IMR-90 (cell line): Measurements from ENCODE around the gene PRODH2. TPM values are rescaled to one million over a fixed set of nuclear protein-coding genes. Genes with fewer than 3 reads are reported as not detected.

ENCODE experiments used
- ATAC-seq: fragments of 200-7000 bp; cut with Tn5 transposase; 2 replicates; pipeline ENCODE4 v1.9.1; 2020; ENCODE audit warnings: low read depth, mild to moderate bottlenecking, moderate library complexity
- BruUV-seq: library from RNA; stranded (reverse); fragments of 400-500 nt; replicated peaks from 2 replicates; lab custom pipeline; 2021; lab: Mats Ljungman, UMichigan
- CTCF ChIA-PET: fragments of 300-600 bp; formaldehyde crosslinking; extraction: SDS; loops from one replicate; lab custom pipeline; 2021; ENCODE audit warnings: antibody characterized with exemption; lab: Yijun Ruan, JAX
- POLR2A ChIA-PET: fragments of 300-600 bp; sonication (Branson Sonifier 250); formaldehyde crosslinking; loops from one replicate; lab custom pipeline; 2022; ENCODE audit warnings: antibody characterized with exemption; ENCODE audit not compliant: unreplicated experiment; lab: Charles Lee
- DNase-seq: peaks from one replicate; pipeline ENCODE4 v3.0.0; 2013
- H2AFZ ChIP-seq: replicated peaks from 2 replicates; pipeline ENCODE3; 2013; ENCODE audit warnings: low read length, mild to moderate bottlenecking; ENCODE audit not compliant: poor library complexity
- H2AK5ac ChIP-seq: 2 replicates; pipeline ENCODE4 v1.6.1; 2013; ENCODE audit warnings: low read depth, low read length, inconsistent platforms
- H2AK9ac ChIP-seq: replicated peaks from 2 replicates; pipeline ENCODE3; 2013; ENCODE audit warnings: mild to moderate bottlenecking, low read depth, low read length, moderate library complexity; ENCODE audit not compliant: poor library complexity
- H2BK120ac ChIP-seq: 2 replicates; pipeline ENCODE4 v1.6.1; 2013; ENCODE audit warnings: low read depth, low read length, inconsistent platforms
- H2BK15ac ChIP-seq: 3 replicates; pipeline ENCODE4 v1.6.1; 2013; ENCODE audit warnings: low read depth, low read length, inconsistent platforms
- H2BK20ac ChIP-seq: 2 replicates; pipeline ENCODE4 v1.6.1; 2013; ENCODE audit warnings: low read depth, mild to moderate bottlenecking, inconsistent platforms, low read length, moderate library complexity
- H2BK5ac ChIP-seq: 2 replicates; pipeline ENCODE4 v1.6.1; 2013; ENCODE audit warnings: mild to moderate bottlenecking, low read depth, low read length, inconsistent platforms; ENCODE audit not compliant: poor library complexity, severe bottlenecking
- H3K14ac ChIP-seq: replicated peaks from 2 replicates; pipeline ENCODE4 v1.6.1; 2013; ENCODE audit warnings: low read depth, low read length, inconsistent platforms
- H3K18ac ChIP-seq: 2 replicates; pipeline ENCODE4 v1.6.1; 2013; ENCODE audit warnings: low read depth, low read length, control low read depth
- H3K23ac ChIP-seq: 2 replicates; pipeline ENCODE4 v1.6.1; 2013; ENCODE audit warnings: low read depth, low read length, inconsistent platforms
- H3K27ac ChIP-seq: 2 replicates; pipeline ENCODE4 v1.5.1; 2013; ENCODE audit warnings: mild to moderate bottlenecking, control low read depth, low read length; ENCODE audit not compliant: insufficient read depth
- H3K27me3 ChIP-seq: 2 replicates; pipeline ENCODE4 v1.6.1; 2013; ENCODE audit warnings: low read length; ENCODE audit not compliant: control insufficient read depth, insufficient read depth
- H3K36me3 ChIP-seq: 2 replicates; pipeline ENCODE4 v1.6.1; 2013; ENCODE audit warnings: low read length, mixed read lengths; ENCODE audit not compliant: control insufficient read depth, insufficient read depth
- H3K4ac ChIP-seq: 2 replicates; pipeline ENCODE4 v1.6.1; 2013; ENCODE audit warnings: low read depth, low read length, inconsistent platforms
- H3K4me1 ChIP-seq: 2 replicates; pipeline ENCODE4 v1.6.1; 2013; ENCODE audit warnings: low read length, mixed read lengths; ENCODE audit not compliant: control insufficient read depth, insufficient read depth
- H3K4me2 ChIP-seq: 2 replicates; pipeline ENCODE4 v1.6.1; 2013; ENCODE audit warnings: low read depth, mild to moderate bottlenecking, control low read depth, low read length, moderate library complexity
- H3K4me3 ChIP-seq: 2 replicates; pipeline ENCODE4 v1.5.1; 2013; ENCODE audit warnings: low read depth, mild to moderate bottlenecking, control low read depth, low read length, moderate library complexity; ENCODE audit not compliant: insufficient read depth
- H3K56ac ChIP-seq: 2 replicates; pipeline ENCODE4 v1.6.1; 2013; ENCODE audit warnings: low read length, inconsistent platforms; ENCODE audit not compliant: insufficient read depth; ENCODE audit errors: extremely low read depth
- H3K79me1 ChIP-seq, 2 experiments: 2 replicates each; pipeline ENCODE4 v1.6.1; 2013; ENCODE audit warnings: low read length in 2 of 2, inconsistent platforms in 1 of 2, low read depth in 1 of 2
- H3K9ac ChIP-seq: 2 replicates; pipeline ENCODE4 v1.6.1; 2013; ENCODE audit warnings: low read depth, low read length, control low read depth
- H3K9me1 ChIP-seq: 2 replicates; pipeline ENCODE4 v1.6.1; 2013; ENCODE audit warnings: low read length, inconsistent platforms; ENCODE audit not compliant: insufficient read depth
- H3K9me3 ChIP-seq: 2 replicates; pipeline ENCODE4 v1.6.1; 2013; ENCODE audit warnings: low read length; ENCODE audit not compliant: control insufficient read depth, insufficient read depth
- H4K20me1 ChIP-seq: 2 replicates; pipeline ENCODE4 v1.6.1; 2013; ENCODE audit warnings: low read length, inconsistent platforms; ENCODE audit not compliant: insufficient read depth
- H4K5ac ChIP-seq: 2 replicates; pipeline ENCODE4 v1.6.1; 2013; ENCODE audit warnings: mild to moderate bottlenecking, low read depth, low read length, control low read depth
- H4K8ac ChIP-seq, 2 experiments: 2 replicates each; pipeline ENCODE4 v1.6.1; 2013; ENCODE audit warnings: low read depth in 2 of 2, low read length in 2 of 2, control low read depth in 1 of 2, inconsistent platforms in 1 of 2
- H4K91ac ChIP-seq: 2 replicates; pipeline ENCODE4 v1.6.1; 2013; ENCODE audit warnings: low read depth, low read length, inconsistent platforms; ENCODE audit not compliant: insufficient read depth
- CEBPB ChIP-seq: IDR thresholded peaks from 2 replicates; pipeline ENCODE4 v1.6.1; 2012; ENCODE audit warnings: low read depth, low read length, improper control_type of control experiment
- NFE2L2 ChIP-seq: fragments of 150-350 bp; IDR thresholded peaks from 2 replicates; pipeline ENCODE4 v1.6.1; 2016; ENCODE audit warnings: low read depth, mild to moderate bottlenecking, low read length
- WGBS, 2 experiments: methylation state at CpG; one replicate each; pipeline versions ENCODE4 v1.1.5 to v1.1.7; 2013; ENCODE audit warnings: missing lambda C conversion rate in 2 of 2; ENCODE audit not compliant: insufficient read length in 1 of 2; ENCODE audit errors: extremely low coverage in 2 of 2; 5-methylcytosine and 5-hydroxymethylcytosine counted together
- dilution Hi-C: fragments of 300-500 bp; cut with HindIII; formaldehyde crosslinking; loops from one replicate; pipeline ENCODE4 v1.14.3; 2018; ENCODE audit warnings: low sequenced_read_pairs; ENCODE audit not compliant: unreplicated experiment
- in situ Hi-C: fragments of 300-500 bp; cut with MboI; formaldehyde crosslinking; loops from 3 replicates; pipeline ENCODE4 v1.14.3; 2019; ENCODE audit warnings: low sequenced_read_pairs, inconsistent platforms, mixed read lengths
- intact Hi-C: fragments of 100-400 bp; cut with micrococcal nuclease; formaldehyde crosslinking; loops from 2 replicates; pipeline ENCODE4 v1.10.0; 2022
- polyA plus RNA-seq, 3 experiments: library from polyadenylated mRNA; depleted of rRNA; stranded (reverse); fragments of >200 nt; gene quantifications; 2 replicates each; pipeline ENCODE4 v1.2.3, GENCODE V29; 2012; ENCODE audit warnings: low replicate concordance in 1 of 3
- total RNA-seq: library from RNA; depleted of rRNA; stranded (reverse); fragments of >200 nt; gene quantifications from 2 replicates; pipeline ENCODE4 v1.2.3, GENCODE V29; 2012
- TF ChIP-seq, protein P1 (sequence below): fragments of 150-350 bp; IDR thresholded peaks from 2 replicates; pipeline ENCODE4 v1.6.1; 2017; ENCODE audit warnings: mild to moderate bottlenecking, antibody characterized with exemption, low read length, low read depth
- TF ChIP-seq, protein P2 (sequence below): conservative IDR thresholded peaks from 2 replicates; pipeline ENCODE4 v1.5.1; 2012; ENCODE audit warnings: mild to moderate bottlenecking, low read depth, low read length, improper control_type of control experiment

PRODH2 gene
- total and polyA plus RNA-seq, 2 of the 4 experiments (the other 2 are of a cell fraction): not detected

DNA sequence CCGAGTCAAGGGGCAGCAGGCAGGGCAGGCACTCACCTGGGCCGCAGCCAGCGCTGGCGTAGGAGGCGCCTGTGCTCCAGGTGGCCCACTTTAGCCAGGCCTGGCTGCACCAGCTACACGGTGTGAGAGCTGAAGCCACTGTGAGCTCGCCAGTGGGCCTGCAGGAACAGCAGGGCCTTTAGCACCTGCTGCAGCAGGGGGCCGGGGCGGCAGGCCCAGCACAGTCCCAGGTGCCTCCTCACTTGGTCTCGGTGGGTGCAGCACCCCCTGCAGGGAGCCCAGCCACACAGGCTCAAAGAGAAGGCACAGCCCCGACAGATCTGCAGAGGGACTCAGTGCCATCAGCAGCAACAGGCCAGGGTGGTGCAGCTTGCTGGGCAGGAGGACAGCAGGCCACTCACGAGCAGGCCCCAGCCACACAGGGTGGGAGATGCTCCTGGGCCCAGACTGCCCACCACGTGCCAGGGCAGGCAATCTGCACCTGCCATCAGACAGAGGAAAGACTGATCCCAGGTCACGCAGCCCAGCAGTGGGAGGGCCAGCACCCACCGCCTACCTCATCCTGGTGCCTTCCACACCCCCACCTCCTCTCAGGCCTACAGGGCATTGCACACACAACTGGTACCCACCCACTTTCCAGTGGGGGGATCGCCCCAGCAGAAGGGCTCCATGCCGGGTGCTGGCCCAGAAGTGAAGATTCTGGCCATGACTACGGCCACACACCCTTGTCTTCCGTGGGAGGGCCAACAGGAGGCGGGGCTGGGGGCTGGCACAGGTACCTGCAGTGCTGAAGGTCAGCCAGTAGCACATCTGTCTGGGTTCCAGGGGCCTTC is 21.4 kb downstream of the PRODH2 start:
- dilution Hi-C loops: no loop called here
- Histone ChIP-seq H2BK5ac (no peak overlapping the region), H3K23ac (no peak overlapping the region), H3K4me1 (no peaks in the 10 kb centered on the region), H4K91ac (no peak overlapping the region), H2AFZ (peak overlapping the region; percentile 32), H2AK5ac (no peak overlapping the region), H3K56ac (no peak overlapping the region), H3K9me3 (no peaks in the 10 kb centered on the region), H3K9ac (no peak overlapping the region), H4K8ac (no peak overlapping the region), H3K14ac (no peak overlapping the region), H3K27me3 (peaks cover 7% of the 10 kb centered on the region; the same call in 1 of the 2 replicates), H3K4me3 (no peak overlapping the region), H3K4ac (no peak overlapping the region), H4K20me1 (no peaks in the 10 kb centered on the region), H3K18ac (no peak overlapping the region), H3K9me1 (no peaks in the 10 kb centered on the region), H3K36me3 (no peaks in the 10 kb centered on the region), H2BK15ac (no peak overlapping the region), H4K5ac (no peak overlapping the region), H3K4me2 (no peak overlapping the region), H2BK120ac (no peak overlapping the region), H3K79me1 (no peaks in the 10 kb centered on the region), H2AK9ac (no peak overlapping the region), H2BK20ac (no peak overlapping the region), H3K27ac (no peak overlapping the region)
- BruUV-seq: no TSS peak
- ATAC-seq: no peak
- ChIA-PET CTCF (no interaction called here), POLR2A (no interaction called here)
- intact Hi-C loops: no loop called here
- TF ChIP-seq, protein P1, sequence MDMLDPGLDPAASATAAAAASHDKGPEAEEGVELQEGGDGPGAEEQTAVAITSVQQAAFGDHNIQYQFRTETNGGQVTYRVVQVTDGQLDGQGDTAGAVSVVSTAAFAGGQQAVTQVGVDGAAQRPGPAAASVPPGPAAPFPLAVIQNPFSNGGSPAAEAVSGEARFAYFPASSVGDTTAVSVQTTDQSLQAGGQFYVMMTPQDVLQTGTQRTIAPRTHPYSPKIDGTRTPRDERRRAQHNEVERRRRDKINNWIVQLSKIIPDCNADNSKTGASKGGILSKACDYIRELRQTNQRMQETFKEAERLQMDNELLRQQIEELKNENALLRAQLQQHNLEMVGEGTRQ: no peak
- no peak for TF ChIP-seq NFE2L2
- no peak for TF ChIP-seq CEBPB
- TF ChIP-seq, protein P2, sequence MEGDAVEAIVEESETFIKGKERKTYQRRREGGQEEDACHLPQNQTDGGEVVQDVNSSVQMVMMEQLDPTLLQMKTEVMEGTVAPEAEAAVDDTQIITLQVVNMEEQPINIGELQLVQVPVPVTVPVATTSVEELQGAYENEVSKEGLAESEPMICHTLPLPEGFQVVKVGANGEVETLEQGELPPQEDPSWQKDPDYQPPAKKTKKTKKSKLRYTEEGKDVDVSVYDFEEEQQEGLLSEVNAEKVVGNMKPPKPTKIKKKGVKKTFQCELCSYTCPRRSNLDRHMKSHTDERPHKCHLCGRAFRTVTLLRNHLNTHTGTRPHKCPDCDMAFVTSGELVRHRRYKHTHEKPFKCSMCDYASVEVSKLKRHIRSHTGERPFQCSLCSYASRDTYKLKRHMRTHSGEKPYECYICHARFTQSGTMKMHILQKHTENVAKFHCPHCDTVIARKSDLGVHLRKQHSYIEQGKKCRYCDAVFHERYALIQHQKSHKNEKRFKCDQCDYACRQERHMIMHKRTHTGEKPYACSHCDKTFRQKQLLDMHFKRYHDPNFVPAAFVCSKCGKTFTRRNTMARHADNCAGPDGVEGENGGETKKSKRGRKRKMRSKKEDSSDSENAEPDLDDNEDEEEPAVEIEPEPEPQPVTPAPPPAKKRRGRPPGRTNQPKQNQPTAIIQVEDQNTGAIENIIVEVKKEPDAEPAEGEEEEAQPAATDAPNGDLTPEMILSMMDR: 0 out of 2 replicates have a peak, but pooled peaks have one; percentile 7
- DNase-seq: no peak
- in situ Hi-C loops: no loop called here
- 46% methylated on average over 7 of the region's 20 CpGs; no CpG with 5 or more reads in 1 of the 2 experiments for WGBS, 2 experiments
